Measurements from ENCODE around the gene FOXO1. TPM values are rescaled to one million over a fixed set of nuclear protein-coding genes. Genes with fewer than 3 reads are reported as not detected.
"Not testable (repeated sequence)": the region's sequence is repeated elsewhere in the genome, so short reads cannot be mapped to it uniquely, and the experiment has no call there.

Gene FOXO1
- total and polyA plus RNA-seq, 4 experiments from 2014 or later, result 35.2 to 72.3 (median 68.2) TPM

DNA sequence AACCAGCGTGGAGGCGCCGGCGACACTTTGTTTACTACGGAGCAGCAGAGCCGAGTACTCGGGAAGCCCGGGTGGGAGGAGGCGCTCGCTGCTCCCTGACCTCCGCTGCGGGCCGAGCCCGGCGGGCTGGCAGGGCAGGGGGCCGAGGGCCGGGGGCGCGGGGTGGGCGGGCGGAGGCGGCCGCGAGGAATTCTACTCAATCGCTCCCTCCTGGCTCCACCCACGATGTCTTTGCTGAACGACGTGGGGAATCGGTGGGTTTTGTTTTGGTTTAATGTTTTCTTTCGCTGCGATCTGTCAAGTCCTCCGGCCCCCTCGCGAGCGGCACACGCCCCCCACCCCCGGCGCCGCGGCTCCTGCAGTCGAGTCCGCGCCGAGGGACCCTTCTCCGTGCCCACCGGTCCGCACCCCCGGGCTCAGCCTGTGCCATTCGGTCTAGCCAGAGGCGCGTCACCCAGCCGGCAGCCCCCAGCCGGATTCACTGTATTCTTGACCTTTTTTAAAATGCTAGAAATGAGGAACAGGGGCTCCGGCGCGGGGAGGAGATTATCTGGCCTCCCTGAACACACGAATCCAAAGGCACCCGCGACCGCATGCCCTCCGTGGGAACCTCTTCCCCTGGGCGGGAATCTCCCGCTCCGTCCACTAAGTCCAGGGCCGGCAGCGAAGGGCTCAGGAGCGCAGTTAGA is 636 bp upstream of the FOXO1 start:
- H3K27me3 Mint-ChIP-seq, result no peaks in the 10 kb centered on the region
- peak overlapping the region; percentile 71 for H3K27ac ChIP-seq (ENCODE audit: low read depth, low read length)
- ChIA-PET CTCF (ENCODE audit: partially characterized antibody) (interaction anchor here (1.1 to 3.8 kb wide), 6 partner anchors 8 to 725 kb away, joined by 4 to 20 read pairs (median 6); no protein-coding TSS in a partner anchor), POLR2A (ENCODE audit: partially characterized antibody) (interaction anchor here (0.8 to 4.5 kb wide), 27 partner anchors 9 to 724 kb away, joined by 3 to 70 read pairs (median 6); no protein-coding TSS in a partner anchor)
- H3K4me3 ChIP-seq (ENCODE audit: low read length in 2 of 2), result peak overlapping the region; percentile 61 to 73
- H3K9me3 ChIP-seq (ENCODE audit: control insufficient read depth in 1 of 2, low read length in 2 of 2), result no peaks in the 10 kb centered on the region
- H3K36me3 Mint-ChIP-seq, result peaks cover 0 to 29% of the 10 kb centered on the region in 2 donors
- no peaks in the 10 kb centered on the region for H3K36me3 ChIP-seq (ENCODE audit: insufficient read depth, low read length)
- peak overlapping the region; percentile 85 to 97 (median 92) for H3K27ac Mint-ChIP-seq
- DNase-seq, result peak in 1 of 5 donors; percentile 52
- no peaks in the 10 kb centered on the region for H3K9me3 Mint-ChIP-seq
- no peaks in the 10 kb centered on the region for H3K27me3 ChIP-seq (ENCODE audit: insufficient read depth, low read length)
- peak overlapping the region; percentile 86 to 96 (median 93) for H3K4me3 Mint-ChIP-seq
- H3K4me1 Mint-ChIP-seq, result peaks cover 17 to 42% (median 26%) of the 10 kb centered on the region in 4 donors
- intact Hi-C loops (cut with micrococcal nuclease), result loop anchor here (1.0 to 10.0 kb wide), 9 partner anchors 104 to 890 kb away; partner anchors contain the start of gene MRPS31
- H3K4me1 ChIP-seq (ENCODE audit: insufficient read depth, low read length), result peaks cover 25% of the 10 kb centered on the region

DNA sequence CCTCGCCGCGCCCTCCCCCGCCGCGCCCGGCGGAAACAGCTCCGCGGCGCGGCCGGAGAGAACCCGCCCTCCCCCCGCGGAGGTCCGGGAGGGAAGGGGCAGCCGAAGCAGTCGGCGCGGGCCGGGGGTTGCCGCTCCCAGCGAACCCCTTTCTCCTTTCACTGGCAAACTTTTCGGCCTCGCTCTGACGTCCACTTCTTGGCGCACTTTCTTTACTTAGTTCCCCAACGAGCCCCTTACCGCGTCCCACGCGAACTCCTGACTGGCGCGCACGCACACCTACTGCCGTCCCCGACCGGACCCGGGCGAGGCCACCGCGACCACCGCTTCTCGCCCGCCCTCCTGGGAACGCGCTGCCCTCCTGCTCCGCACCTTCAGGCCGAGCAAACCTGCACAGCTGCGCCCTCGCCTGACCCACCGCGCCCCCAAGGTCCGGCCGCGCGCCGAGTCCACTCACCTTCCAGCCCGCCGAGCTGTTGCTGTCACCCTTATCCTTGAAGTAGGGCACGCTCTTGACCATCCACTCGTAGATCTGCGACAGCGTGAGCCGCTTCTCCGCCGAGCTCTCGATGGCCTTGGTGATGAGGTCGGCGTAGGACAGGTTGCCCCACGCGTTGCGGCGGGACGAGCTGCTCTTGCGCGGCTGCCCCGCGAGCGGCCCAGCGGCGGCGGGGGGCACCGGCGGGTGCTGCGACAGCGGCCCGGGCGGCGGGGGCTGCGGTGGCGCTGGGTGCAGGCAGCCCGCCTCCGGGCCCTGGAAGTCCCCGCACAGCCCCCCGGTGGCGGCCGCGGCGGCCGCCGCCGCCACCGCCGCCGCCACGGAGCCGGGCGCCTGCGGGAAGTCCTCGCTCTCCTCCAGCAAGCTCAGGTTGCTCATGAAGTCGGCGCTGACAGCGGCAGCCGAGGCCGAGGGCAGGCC is 1.1 kb downstream of the FOXO1 start:
- Mint-ChIP-seq H3K36me3 (peaks cover 0 to 31% of the 10 kb centered on the region in 2 donors), H3K4me3 (peak overlapping the region; percentile 89 to 97 (median 92)), H3K27ac (peak overlapping the region; percentile 86 to 96 (median 91)), H3K27me3 (no peaks in the 10 kb centered on the region), H3K4me1 (peaks cover 29 to 54% (median 38%) of the 10 kb centered on the region in 4 donors), H3K9me3 (no peaks in the 10 kb centered on the region)
- ChIA-PET CTCF (ENCODE audit: partially characterized antibody) (interaction anchor here (0.6 to 1.7 kb wide), 7 partner anchors 12 to 722 kb away, joined by 3 to 4 read pairs (median 3); no protein-coding TSS in a partner anchor), POLR2A (ENCODE audit: partially characterized antibody) (interaction anchor here (0.5 to 4.5 kb wide), 68 partner anchors 10 to 886 kb away, joined by 3 to 70 read pairs (median 4); partner anchors contain the start of gene SLC25A15)
- H3K27ac ChIP-seq (ENCODE audit: low read depth, low read length), result peak overlapping the region; percentile 86
- H3K9me3 ChIP-seq (ENCODE audit: control insufficient read depth in 1 of 2, low read length in 2 of 2), result no peaks in the 10 kb centered on the region
- no peaks in the 10 kb centered on the region for H3K27me3 ChIP-seq (ENCODE audit: insufficient read depth, low read length)
- DNase-seq, result peak; percentile 50 to 60 (median 55)
- peak overlapping the region; percentile 73 to 92 for H3K4me3 ChIP-seq (ENCODE audit: low read length in 2 of 2)
- H3K4me1 ChIP-seq (ENCODE audit: insufficient read depth, low read length), result peaks cover 40% of the 10 kb centered on the region
- H3K36me3 ChIP-seq (ENCODE audit: insufficient read depth, low read length), result no peaks in the 10 kb centered on the region
- intact Hi-C loops (cut with micrococcal nuclease), result loop anchor here (1.0 to 10.0 kb wide), 9 partner anchors 106 to 888 kb away; partner anchors contain the start of gene MRPS31

DNA sequence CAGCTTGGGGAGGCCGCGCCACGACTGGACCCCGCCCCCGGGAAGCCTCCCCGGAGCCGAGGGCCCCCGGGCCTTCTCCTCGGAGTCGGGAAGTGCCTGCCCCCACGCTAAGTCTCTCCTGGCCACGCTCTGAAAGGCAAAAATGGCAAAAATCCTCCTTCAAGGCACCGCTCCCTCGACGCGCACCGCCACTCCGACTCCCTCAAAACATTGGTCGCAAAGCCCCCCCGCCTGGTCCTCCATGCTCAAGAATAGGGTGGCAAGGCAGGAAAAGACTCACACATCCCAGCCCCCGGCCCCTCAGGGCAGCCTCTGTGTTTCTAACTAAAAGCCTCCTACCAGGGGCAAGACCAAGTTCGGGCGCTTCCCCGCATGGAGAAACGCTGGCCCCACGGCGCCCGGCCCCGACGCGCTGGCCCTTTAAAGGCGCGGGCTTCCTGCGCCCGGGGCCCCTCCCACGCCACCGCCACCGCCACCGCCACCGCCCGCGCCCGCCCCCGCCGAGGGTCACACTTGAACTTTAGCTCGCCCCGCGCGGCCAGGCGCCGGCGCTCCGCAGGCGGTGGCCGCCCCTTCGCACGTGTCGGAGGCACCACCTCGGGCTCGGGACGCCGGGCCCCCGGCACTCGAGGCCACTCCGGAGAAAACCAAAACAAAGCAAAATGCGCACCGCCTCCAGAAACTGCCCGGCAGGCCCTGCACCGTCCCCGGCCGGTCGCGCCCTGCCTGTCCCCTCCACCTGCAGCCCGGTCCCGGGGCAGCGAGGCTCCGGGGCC is 1.9 kb downstream of the FOXO1 start:
- POLR2A ChIA-PET (ENCODE audit: partially characterized antibody), result interaction anchor here (0.5 to 4.5 kb wide), 61 partner anchors 9 to 772 kb away, joined by 3 to 70 read pairs (median 4); partner anchors contain the start of gene SLC25A15
- Mint-ChIP-seq H3K27me3 (no peaks in the 10 kb centered on the region), H3K4me1 (peaks cover 36 to 63% (median 46%) of the 10 kb centered on the region in 4 donors), H3K36me3 (peaks cover 0 to 32% of the 10 kb centered on the region in 2 donors), H3K27ac (peak overlapping the region; percentile 92 to 98 (median 96)), H3K9me3 (no peaks in the 10 kb centered on the region), H3K4me3 (peak overlapping the region; percentile 91 to 99 (median 96))
- CTCF ChIA-PET (ENCODE audit: partially characterized antibody), result interaction anchor here (1.0 to 1.7 kb wide), 9 partner anchors 11 to 596 kb away, joined by 3 to 6 read pairs (median 4); no protein-coding TSS in a partner anchor
- intact Hi-C loops (cut with micrococcal nuclease), result loop anchor here (1.0 to 10.0 kb wide), 9 partner anchors 51 to 887 kb away; no protein-coding TSS in a partner anchor
- Histone ChIP-seq H3K4me3 (ENCODE audit: low read length in 2 of 2) (peak overlapping the region; percentile 88 to 92), H3K27ac (ENCODE audit: low read depth, low read length) (peak overlapping the region; percentile 86), H3K27me3 (ENCODE audit: insufficient read depth, low read length) (no peaks in the 10 kb centered on the region), H3K9me3 (ENCODE audit: control insufficient read depth in 1 of 2, low read length in 2 of 2) (no peaks in the 10 kb centered on the region), H3K36me3 (ENCODE audit: insufficient read depth, low read length) (no peaks in the 10 kb centered on the region), H3K4me1 (ENCODE audit: insufficient read depth, low read length) (peaks cover 49% of the 10 kb centered on the region)
- DNase-seq, result peak; percentile 55 to 73 (median 61)

DNA sequence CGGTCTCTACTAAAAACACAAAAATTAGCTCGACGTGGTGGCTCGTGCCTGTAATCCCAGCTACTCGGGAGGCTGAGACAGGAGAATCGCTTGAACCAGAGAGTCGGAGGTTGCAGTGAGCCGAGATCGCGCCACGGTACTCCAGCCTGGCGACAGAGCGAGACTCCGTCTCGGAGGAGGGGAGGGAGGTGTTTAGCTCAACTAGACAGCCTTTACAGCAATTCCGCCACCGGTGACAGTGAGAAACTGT is 2.4 kb downstream of the FOXO1 start:
- ChIA-PET CTCF (ENCODE audit: partially characterized antibody) (interaction anchor here (1.0 to 1.7 kb wide), 7 partner anchors 11 to 596 kb away, joined by 3 to 6 read pairs (median 4); no protein-coding TSS in a partner anchor), POLR2A (ENCODE audit: partially characterized antibody) (interaction anchor here (0.6 to 4.5 kb wide), 35 partner anchors 8 to 595 kb away, joined by 3 to 70 read pairs (median 7); no protein-coding TSS in a partner anchor)
- Mint-ChIP-seq H3K4me1 (peaks cover 36 to 67% (median 48%) of the 10 kb centered on the region in 4 donors), H3K27ac (peak overlapping the region; percentile 92 to 98 (median 96)), H3K4me3 (peak overlapping the region; percentile 91 to 99 (median 96)), H3K36me3 (peaks cover 0 to 34% of the 10 kb centered on the region in 2 donors)
- not testable (repeated sequence) for H3K9me3 Mint-ChIP-seq; H3K9me3 ChIP-seq (ENCODE audit: control insufficient read depth in 1 of 2, low read length in 2 of 2); H3K27me3 Mint-ChIP-seq; H3K27me3 ChIP-seq (ENCODE audit: insufficient read depth, low read length); H3K36me3 ChIP-seq (ENCODE audit: insufficient read depth, low read length)
- Histone ChIP-seq H3K4me3 (ENCODE audit: low read length in 2 of 2) (peak overlapping the region; percentile 88 to 92), H3K4me1 (ENCODE audit: insufficient read depth, low read length) (peaks cover 54% of the 10 kb centered on the region), H3K27ac (ENCODE audit: low read depth, low read length) (peak overlapping the region; percentile 86)
- intact Hi-C loops (cut with micrococcal nuclease), result loop anchor here (1.0 to 10.0 kb wide), 5 partner anchors 51 to 349 kb away; no protein-coding TSS in a partner anchor
- peak in 4 of 5 donors; percentile 76 to 86 (median 78) for DNase-seq

DNA sequence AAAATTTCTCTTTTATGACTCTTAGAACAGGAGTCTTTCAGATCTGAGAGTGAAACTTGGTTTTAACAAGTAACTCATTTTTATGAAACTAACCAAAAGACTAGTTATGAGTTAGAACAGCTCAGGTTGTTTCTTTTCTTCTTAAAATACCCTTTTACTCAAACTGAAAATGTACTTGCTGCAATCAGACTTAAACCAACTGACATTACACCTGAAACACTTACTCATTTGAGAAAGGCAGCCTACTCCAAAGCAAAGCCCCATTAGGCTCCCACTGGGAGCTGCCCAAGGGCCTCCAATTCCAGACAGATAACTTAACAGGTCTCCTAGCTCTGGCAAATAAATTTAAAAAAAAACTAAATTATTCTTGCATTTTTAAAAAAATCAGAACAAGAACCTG is 3.6 kb downstream of the FOXO1 start:
- intact Hi-C loops (cut with micrococcal nuclease), result loop anchor here (1.0 to 10.0 kb wide), 3 partner anchors 10 to 322 kb away; no protein-coding TSS in a partner anchor
- Histone ChIP-seq H3K4me1 (ENCODE audit: insufficient read depth, low read length) (peaks cover 57% of the 10 kb centered on the region), H3K9me3 (ENCODE audit: control insufficient read depth in 1 of 2, low read length in 2 of 2) (no peaks in the 10 kb centered on the region), H3K4me3 (ENCODE audit: low read length in 2 of 2) (peak overlapping the region; percentile 17 to 18), H3K36me3 (ENCODE audit: insufficient read depth, low read length) (no peaks in the 10 kb centered on the region), H3K27me3 (ENCODE audit: insufficient read depth, low read length) (no peaks in the 10 kb centered on the region), H3K27ac (ENCODE audit: low read depth, low read length) (peak overlapping the region; percentile 86)
- H3K27ac Mint-ChIP-seq, result peak overlapping the region in 6 of 7 donors; percentile 52 to 97 (median 81)
- POLR2A ChIA-PET (ENCODE audit: partially characterized antibody), result interaction anchor here (0.6 to 4.5 kb wide), 8 partner anchors 11 to 475 kb away, joined by 3 to 70 read pairs (median 24); no protein-coding TSS in a partner anchor
- CTCF ChIA-PET (ENCODE audit: partially characterized antibody), result interaction anchor here (1.1 kb wide), 1 partner anchor 176 kb away, joined by 3 read pairs; no protein-coding TSS in a partner anchor
- H3K4me3 Mint-ChIP-seq, result peak overlapping the region; percentile 91 to 99 (median 96)
- H3K4me1 Mint-ChIP-seq, result peaks cover 36 to 69% (median 52%) of the 10 kb centered on the region in 4 donors
- no peak for DNase-seq
- peaks cover 5 to 38% of the 10 kb centered on the region in 2 donors for H3K36me3 Mint-ChIP-seq
- H3K27me3 Mint-ChIP-seq, result no peaks in the 10 kb centered on the region
- peaks cover 0 to 2% (median 0%) of the 10 kb centered on the region in 8 donors for H3K9me3 Mint-ChIP-seq

Measured in CD4-positive, alpha-beta memory T cell (primary cell).